ENCODE results near the gene SPRYD4.
"Not testable (repeated sequence)": the region's sequence is repeated elsewhere in the genome, so short reads cannot be mapped to it uniquely, and the experiment has no call there.

Gene SPRYD4

GRCh38 chr12:56468216-56469006 lies at the start of gene SPRYD4:
Gene SPRYD4, plus strand, starts transcription at chr12:56468578. Its CDS starts 14 bp downstream, at chr12:56468592.
- peak; percentile 92 for DNase-seq (ENCODE audit: low read depth)

- DNase-seq (ENCODE audit: low read depth) = no peak
These were observed 48.0 kb upstream of the SPRYD4 start for GRCh38 chr12:56420411-56420810.

GRCh38 chr12:56425193-56425592 lies 43.2 kb upstream of the SPRYD4 start:
- DNase-seq (ENCODE audit: low read depth) = no peak

GRCh38 chr12:56425940-56426438 lies 42.4 kb upstream of the SPRYD4 start:
- DNase-seq (ENCODE audit: low read depth) = no peak

GRCh38 chr12:56431288-56431687 lies 37.1 kb upstream of the SPRYD4 start:
- no peak for DNase-seq (ENCODE audit: low read depth)

GRCh38 chr12:56431850-56432249 lies 36.5 kb upstream of the SPRYD4 start:
- no peak for DNase-seq (ENCODE audit: low read depth)

GRCh38 chr12:56434828-56435227 lies 33.5 kb upstream of the SPRYD4 start:
- no peak for DNase-seq (ENCODE audit: low read depth)

GRCh38 chr12:56437430-56438176 lies 30.8 kb upstream of the SPRYD4 start:
- no peak for DNase-seq (ENCODE audit: low read depth)

GRCh38 chr12:56443208-56443607 lies 25.2 kb upstream of the SPRYD4 start:
- DNase-seq (ENCODE audit: low read depth) = not testable (repeated sequence)

- DNase-seq (ENCODE audit: low read depth) = peak; percentile 72
These were observed 19.3 kb upstream of the SPRYD4 start, which contains the start of gene TIMELESS for GRCh38 chr12:56448860-56449621. Gene TIMELESS, minus strand, starts transcription at chr12:56449426. Its CDS starts 15,256 bp downstream, at chr12:56434170.

GRCh38 chr12:56449622-56449984 lies 18.8 kb upstream of the SPRYD4 start:
- no peak for DNase-seq (ENCODE audit: low read depth)

- DNase-seq (ENCODE audit: low read depth) = no peak
These were observed 18.1 kb upstream of the SPRYD4 start for GRCh38 chr12:56450241-56450640.

- DNase-seq (ENCODE audit: low read depth) = no peak
These were observed 17.2 kb upstream of the SPRYD4 start for GRCh38 chr12:56451147-56451546.

- DNase-seq (ENCODE audit: low read depth) = no peak
These were observed 13.8 kb upstream of the SPRYD4 start, which contains the start of gene MIP for GRCh38 chr12:56454557-56454956. Gene MIP, minus strand, starts transcription at chr12:56454657. Its CDS starts 44 bp downstream, at chr12:56454613.

- DNase-seq (ENCODE audit: low read depth) = no peak
These were observed 10.6 kb upstream of the SPRYD4 start for GRCh38 chr12:56457817-56458216.

GRCh38 chr12:56461235-56462159 lies 6.9 kb upstream of the SPRYD4 start:
- DNase-seq (ENCODE audit: low read depth) = no peak

- DNase-seq (ENCODE audit: low read depth) = no peak
These were observed 5.8 kb upstream of the SPRYD4 start for GRCh38 chr12:56462565-56462964.

GRCh38 chr12:56469007-56469930 lies 891 bp downstream of the SPRYD4 start:
- DNase-seq (ENCODE audit: low read depth) = no peak

GRCh38 chr12:56474389-56474788 lies 6.0 kb downstream of the SPRYD4 start:
- DNase-seq (ENCODE audit: low read depth) = no peak

- DNase-seq (ENCODE audit: low read depth) = no peak
These were observed 7.8 kb downstream of the SPRYD4 start for GRCh38 chr12:56476143-56476542.

Data from activated T-cell treated with anti-CD3 and anti-CD28 coated beads for 1 hour (primary cell).